Activated T-helper 9 cell treated with anti-CD3 and anti-CD28 coated beads, Interleukin-2, amount 50 U/mL, for 16 hours (primary cell): ENCODE data around the gene OR2B6.
"Not testable (repeated sequence)": the region's sequence is repeated elsewhere in the genome, so short reads cannot be mapped to it uniquely, and the experiment has no call there.

Experiments used
- DNase-seq: peaks from one replicate; pipeline ENCODE4 v3.0.0-alpha.2; 2020; ENCODE audit warnings: low read depth

Gene OR2B6

GRCh38 chr6:27956941-27957340 lies at the start of gene OR2B6:
OR2B6 (plus strand) TSS chr6:27957241; CDS start chr6:27957241, 0 bp downstream.
- DNase-seq: no peak

GRCh38 chr6:27908017-27908416 lies 49.0 kb upstream of the OR2B6 start:
- no peak for DNase-seq

- no peak for DNase-seq
Measured at GRCh38 chr6:27911956-27912446, 45.0 kb upstream of the OR2B6 start, which contains the start of gene OR2B2. OR2B2 (minus strand) TSS chr6:27912396; CDS start chr6:27912319, 77 bp downstream.

- no peak for DNase-seq
Measured at GRCh38 chr6:27922949-27923348, 34.1 kb upstream of the OR2B6 start.

- DNase-seq: no peak
Measured at GRCh38 chr6:27924179-27924578, 32.9 kb upstream of the OR2B6 start.

GRCh38 chr6:27928041-27928440 lies 29.0 kb upstream of the OR2B6 start:
- DNase-seq: not testable (repeated sequence)

GRCh38 chr6:27929930-27930329 lies 27.1 kb upstream of the OR2B6 start:
- DNase-seq: not testable (repeated sequence)

- DNase-seq: no peak
Measured at GRCh38 chr6:27931209-27931608, 25.8 kb upstream of the OR2B6 start.

GRCh38 chr6:27940766-27941165 lies 16.3 kb upstream of the OR2B6 start:
- no peak for DNase-seq

GRCh38 chr6:27943072-27943471 lies 14.0 kb upstream of the OR2B6 start:
- DNase-seq: not testable (repeated sequence)

- no peak for DNase-seq
Measured at GRCh38 chr6:27948237-27948636, 8.8 kb upstream of the OR2B6 start.

- DNase-seq: no peak
Measured at GRCh38 chr6:27951040-27951439, 6.0 kb upstream of the OR2B6 start.

- DNase-seq: no peak
Measured at GRCh38 chr6:27957516-27957915, 475 bp downstream of the OR2B6 start.

- no peak for DNase-seq
Measured at GRCh38 chr6:27962506-27962905, 5.5 kb downstream of the OR2B6 start.

- no peak for DNase-seq
Measured at GRCh38 chr6:27966044-27966443, 9.0 kb downstream of the OR2B6 start.

- DNase-seq: no peak
Measured at GRCh38 chr6:27966816-27967426, 9.9 kb downstream of the OR2B6 start.

GRCh38 chr6:27970444-27970843 lies 13.4 kb downstream of the OR2B6 start:
- no peak for DNase-seq

- DNase-seq: no peak
Measured at GRCh38 chr6:27972750-27973149, 15.7 kb downstream of the OR2B6 start.

GRCh38 chr6:27977387-27977786 lies 20.3 kb downstream of the OR2B6 start:
- no peak for DNase-seq

GRCh38 chr6:27978705-27979104 lies 21.7 kb downstream of the OR2B6 start:
- DNase-seq: no peak

GRCh38 chr6:27980111-27980510 lies 23.1 kb downstream of the OR2B6 start:
- no peak for DNase-seq

GRCh38 chr6:27986928-27987725 lies 30.1 kb downstream of the OR2B6 start:
- no peak for DNase-seq

GRCh38 chr6:27994616-27995015 lies 37.6 kb downstream of the OR2B6 start:
- no peak for DNase-seq
